ENCODE data around the gene GLIS1.

- TF ChIP-seq CTCF (IDR thresholded peaks at IDR 0.05; ENCODE audit: insufficient read depth, low read depth, low read length), result no peak
- no peak for TF ChIP-seq EZH2 (IDR thresholded peaks at IDR 0.05; ENCODE audit: insufficient read depth, low read length)
Measured at GRCh38 chr1:53614231-53615021, 124.5 kb downstream of the GLIS1 start.
